Transverse colon (tissue), 4 donors: Measurements from ENCODE around the gene TSC22D4.

Experiments used
- POLR2A ChIP-seq: fragments of 450-650 bp; IDR thresholded peaks from one replicate; pipeline ENCODE4 v1.6.1; 2016; ENCODE audit warnings: antibody characterized with exemption, mild to moderate bottlenecking, moderate library complexity
- POLR2AphosphoS5 ChIP-seq, 3 donors: sonication (generic); formaldehyde crosslinking; IDR thresholded peaks; one replicate each; pipeline ENCODE4 v1.6.1; 2016; ENCODE audit warnings: antibody characterized with exemption in 3 of 3
- TF ChIP-seq, protein P1 (sequence below), 5 experiments: fragments of 200-600 bp in 3 of 5; fragments of 450-650 bp in 2 of 5; sonication (generic) in 3 of 5; IDR thresholded peaks; 1 replicate in 2 of 5; 2 replicates in 3 of 5; pipeline ENCODE4 v1.5.1; 2016 to 2017; ENCODE audit warnings: antibody characterized with exemption in 5 of 5, inconsistent platforms in 3 of 5, mild to moderate bottlenecking in 2 of 5, moderate library complexity in 1 of 5

DNA sequence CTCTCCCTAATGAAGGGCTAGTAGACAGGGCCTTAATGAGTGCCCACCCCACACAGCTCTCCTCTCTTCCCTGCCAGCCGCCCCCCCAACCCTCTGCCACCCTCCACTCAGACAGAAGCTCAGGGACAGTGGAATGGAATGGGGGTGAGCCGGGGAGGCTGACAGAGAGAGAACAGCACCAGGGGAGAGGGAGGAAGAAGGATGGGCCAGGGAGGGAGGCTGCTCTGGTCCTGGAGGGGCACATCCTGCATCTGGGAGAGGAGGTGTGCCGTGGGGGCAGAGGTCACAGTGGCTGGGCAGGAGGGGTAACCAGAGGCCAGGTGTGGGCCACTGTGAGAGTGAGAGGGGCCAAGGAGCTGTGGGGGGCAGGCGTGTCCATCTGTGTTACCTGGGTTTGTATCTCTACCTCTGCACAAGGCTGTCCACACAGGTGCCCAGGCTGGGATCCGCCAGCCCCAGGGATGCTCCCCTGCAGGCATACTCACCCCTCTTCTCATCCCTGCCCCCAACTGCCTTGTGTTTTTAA lies 7.2 kb upstream of the TSC22D4 start:
- TF ChIP-seq, protein P1, sequence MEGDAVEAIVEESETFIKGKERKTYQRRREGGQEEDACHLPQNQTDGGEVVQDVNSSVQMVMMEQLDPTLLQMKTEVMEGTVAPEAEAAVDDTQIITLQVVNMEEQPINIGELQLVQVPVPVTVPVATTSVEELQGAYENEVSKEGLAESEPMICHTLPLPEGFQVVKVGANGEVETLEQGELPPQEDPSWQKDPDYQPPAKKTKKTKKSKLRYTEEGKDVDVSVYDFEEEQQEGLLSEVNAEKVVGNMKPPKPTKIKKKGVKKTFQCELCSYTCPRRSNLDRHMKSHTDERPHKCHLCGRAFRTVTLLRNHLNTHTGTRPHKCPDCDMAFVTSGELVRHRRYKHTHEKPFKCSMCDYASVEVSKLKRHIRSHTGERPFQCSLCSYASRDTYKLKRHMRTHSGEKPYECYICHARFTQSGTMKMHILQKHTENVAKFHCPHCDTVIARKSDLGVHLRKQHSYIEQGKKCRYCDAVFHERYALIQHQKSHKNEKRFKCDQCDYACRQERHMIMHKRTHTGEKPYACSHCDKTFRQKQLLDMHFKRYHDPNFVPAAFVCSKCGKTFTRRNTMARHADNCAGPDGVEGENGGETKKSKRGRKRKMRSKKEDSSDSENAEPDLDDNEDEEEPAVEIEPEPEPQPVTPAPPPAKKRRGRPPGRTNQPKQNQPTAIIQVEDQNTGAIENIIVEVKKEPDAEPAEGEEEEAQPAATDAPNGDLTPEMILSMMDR (IDR thresholded peaks at IDR 0.05): no peak
- TF ChIP-seq POLR2AphosphoS5 (IDR thresholded peaks at IDR 0.05) (no peak), POLR2A (no peak)
